GM18499 (cell line): ENCODE results near the gene SYNGR2.

Experiments used
- ATAC-seq: cut with Tn5 transposase; IDR thresholded peaks from one replicate; pipeline ENCODE4 v1.9.1; 2021; ENCODE audit warnings: moderate number of reproducible peaks; ENCODE audit not compliant: insufficient read depth, unreplicated experiment

Gene SYNGR2, protein sequence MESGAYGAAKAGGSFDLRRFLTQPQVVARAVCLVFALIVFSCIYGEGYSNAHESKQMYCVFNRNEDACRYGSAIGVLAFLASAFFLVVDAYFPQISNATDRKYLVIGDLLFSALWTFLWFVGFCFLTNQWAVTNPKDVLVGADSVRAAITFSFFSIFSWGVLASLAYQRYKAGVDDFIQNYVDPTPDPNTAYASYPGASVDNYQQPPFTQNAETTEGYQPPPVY

DNA sequence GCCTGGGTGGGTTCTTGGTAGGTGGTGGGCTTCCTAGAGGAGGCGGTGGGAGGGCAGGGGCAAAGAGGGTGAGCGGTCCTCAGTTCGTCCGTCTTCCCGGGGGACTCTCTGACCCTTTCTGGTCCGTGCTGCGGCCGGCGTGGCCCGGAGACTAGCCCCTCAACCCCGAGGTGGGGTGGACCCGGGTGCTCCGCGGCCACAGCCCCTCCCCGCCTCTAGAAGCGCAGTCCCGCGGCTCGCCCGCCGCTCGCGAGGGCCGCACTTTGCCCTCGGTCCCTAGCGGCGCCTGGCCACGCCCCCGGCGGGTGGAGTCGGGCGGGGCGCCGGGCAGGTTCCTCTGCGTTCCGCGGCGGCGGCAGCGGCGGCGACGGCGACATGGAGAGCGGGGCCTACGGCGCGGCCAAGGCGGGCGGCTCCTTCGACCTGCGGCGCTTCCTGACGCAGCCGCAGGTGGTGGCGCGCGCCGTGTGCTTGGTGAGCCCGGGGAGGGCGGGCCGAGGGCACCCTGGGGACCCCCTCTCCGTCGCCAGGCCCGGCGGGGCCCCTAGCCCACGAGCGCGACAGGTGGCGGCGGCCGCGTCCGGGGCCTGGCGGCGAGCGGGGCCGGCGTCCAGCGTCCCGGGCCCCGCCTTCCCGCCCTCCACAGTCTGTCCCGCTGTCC, at the start of gene SYNGR2:
SYNGR2 (plus strand) TSS at position 340 of the 661 bp plus-strand sequence; CDS start at position 376, 36 bp downstream.
- ATAC-seq = no peak

DNA sequence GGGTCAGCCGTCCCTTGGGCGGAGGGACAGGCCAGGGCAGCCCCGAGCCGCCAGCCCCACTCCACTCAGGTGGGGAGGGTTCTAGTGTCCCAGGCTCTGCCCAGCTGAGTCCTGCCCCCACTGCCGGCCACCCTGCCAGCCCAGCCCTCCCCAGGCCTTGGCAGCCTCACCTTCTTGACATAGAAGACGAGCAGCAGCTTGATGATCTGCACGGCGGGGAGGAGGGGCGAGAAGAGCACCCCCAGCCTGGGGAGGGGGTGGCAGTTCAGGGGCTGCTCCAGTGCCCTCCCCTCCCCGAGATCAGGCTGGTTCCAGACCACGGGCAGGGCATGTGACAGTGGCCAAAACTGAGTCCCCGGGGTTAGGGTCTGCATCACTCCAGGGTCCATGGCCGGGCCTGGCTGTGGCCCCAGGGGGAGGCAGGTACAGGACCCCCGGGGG, 49.6 kb upstream of the SYNGR2 start:
- ATAC-seq = no peak

DNA sequence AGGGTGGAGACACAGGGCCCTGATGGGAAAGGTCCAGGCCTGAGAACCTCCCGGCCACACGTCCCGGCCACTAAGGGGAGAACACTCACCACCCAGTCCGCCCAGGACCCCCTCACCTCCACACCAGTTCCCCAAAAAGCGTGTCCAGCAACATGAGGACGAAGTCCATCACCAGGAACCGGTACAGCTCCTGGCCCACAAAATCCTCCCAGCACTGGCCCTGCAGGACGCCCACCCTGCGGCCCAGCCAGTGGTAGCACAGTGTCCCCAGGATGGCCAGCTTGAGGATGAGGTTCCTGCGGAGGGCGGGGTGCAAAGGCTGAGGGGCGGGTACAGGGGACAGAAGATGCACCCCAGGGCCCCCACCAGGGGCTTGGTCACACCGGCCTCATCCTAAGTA, 47.8 kb upstream of the SYNGR2 start:
- ATAC-seq = no peak

DNA sequence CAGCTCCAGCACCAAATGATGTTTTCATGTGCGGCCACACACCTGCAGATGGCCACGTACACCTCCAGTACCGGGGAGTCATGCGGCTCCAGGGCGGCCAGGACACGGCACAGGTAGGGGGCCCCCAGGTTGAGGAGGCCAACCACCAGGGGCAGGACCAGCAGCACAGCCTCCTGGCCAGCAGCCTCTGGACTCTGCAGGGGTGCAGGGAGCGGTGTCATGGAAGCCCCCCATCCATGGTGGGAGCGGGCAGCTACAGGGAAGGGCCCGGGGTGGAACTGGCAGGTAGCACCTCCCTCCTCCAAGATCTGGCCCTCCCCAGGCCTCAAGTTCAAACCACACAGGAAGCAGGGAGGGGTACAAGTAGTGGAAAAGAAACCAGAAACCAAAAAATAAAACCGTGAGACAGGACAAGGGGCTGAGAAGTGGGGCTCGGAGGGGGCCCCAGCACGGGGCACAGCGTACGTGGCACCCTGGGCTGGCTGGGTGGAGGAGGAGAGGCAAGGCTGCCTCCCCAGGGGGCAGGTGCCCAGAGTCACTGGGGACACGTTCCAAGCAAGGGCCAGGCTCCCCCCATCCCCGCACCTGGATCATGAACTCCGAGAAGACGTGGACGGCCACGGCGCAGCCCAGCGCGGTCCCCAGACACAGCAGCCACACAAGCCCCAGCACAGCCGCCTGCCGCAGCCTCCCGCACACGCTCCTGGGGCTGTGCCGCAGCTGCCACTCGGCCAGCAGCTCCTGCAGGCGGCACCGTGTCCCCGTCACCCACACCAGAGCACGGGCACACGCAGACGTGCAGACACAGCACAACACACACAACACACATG, 47.2 kb upstream of the SYNGR2 start:
- ATAC-seq = no peak

DNA sequence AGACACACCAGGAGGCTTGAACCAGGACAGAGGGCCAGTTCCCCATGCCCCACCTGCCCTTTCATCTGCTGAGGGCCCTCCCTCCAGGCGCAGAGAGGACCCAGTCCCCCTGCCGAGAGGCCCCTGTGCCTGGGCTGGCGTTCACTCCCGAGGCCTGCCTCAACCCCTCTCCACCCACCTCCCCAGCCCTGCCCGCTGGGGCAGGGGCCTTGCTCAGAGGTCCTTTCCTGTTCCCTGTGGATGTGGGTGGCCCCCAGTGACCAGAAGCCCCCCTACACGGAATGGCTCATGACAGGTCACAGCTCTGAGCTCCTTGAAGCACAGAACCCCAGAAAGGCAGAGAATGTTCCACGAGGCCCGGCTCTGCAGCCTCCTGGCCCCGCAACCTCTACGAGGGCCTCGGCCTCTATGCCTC, 46.6 kb upstream of the SYNGR2 start:
- no peak for ATAC-seq

DNA sequence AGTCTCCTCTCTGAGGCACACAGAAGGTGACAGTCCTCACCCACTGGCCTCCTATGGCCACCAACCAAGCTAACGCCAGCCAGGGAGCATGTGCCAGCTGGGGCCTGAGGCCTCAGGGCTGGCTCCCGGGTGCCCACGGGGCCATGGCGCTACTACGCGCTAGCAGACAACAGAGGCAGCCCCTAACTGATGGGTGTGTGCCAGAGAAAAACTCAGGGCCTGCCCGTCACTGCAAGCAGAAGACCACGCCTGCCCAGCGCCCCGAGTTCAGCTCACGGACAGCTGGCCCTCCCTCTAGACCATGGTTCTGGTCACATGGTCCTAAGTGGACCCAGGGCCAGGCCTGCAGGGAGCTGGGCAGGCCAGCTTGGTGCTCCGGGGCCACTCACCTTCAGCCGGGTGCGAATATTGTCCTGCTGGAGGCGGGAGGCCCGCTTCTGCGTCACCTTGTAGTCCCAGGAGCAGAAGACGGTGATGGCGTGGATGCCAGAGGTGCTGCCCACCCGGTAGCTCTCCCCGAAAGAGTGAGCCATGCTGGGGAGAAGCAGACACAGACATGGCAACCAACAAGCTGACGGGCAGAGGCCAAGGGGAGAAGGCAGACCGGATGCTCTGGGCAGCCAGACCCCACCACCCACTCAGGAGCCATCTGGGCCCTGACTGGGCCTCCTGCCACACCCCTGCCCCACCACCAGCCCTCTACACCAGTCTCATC, 46.0 kb upstream of the SYNGR2 start:
- no peak for ATAC-seq

DNA sequence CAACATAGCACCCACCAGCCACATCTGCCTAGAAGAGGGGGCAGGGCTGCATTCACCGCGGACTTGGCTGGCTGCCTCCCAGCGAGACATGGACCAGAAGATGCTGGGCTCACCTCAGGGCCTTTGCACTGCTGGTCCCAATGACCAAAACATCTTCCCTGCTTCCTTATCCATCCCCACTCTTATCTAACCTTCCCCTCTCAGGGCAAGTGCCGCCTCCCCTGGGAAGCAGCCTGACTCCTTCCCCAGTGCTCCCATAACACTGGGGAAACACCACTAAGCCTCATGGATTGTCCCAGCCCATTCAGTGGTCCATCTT, 45.5 kb upstream of the SYNGR2 start:
- ATAC-seq = no peak

DNA sequence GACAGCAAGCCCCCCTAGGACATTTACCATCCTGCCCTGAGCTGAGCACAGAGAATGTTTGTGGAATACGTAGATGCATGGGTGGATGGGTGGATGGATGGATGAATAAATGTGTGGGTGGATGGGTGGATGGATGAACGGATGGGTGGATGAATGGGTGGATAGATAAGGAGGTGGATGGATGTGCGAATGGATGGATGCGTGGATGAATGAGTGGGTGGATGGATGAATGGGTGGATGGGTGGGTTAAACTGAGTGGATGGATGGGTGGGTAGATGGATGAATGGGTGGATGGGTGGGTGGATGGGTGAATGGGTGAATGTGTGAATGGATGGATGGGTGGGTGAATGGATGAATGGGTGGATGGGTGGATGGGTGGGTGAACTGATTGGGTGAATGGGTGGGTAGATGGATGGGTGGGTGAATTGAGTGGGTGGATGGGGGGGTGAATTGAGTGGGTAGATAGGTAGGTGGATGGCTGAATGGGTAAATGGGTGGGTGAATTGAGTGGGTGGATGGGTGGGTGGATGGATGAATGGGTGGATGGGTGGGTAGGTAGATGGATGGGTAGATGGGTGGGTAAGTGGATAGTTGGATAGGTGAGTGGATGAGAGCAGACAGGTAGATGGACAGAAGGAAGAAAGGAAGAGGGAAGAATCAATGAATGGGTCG, 45.0 kb upstream of the SYNGR2 start:
- no peak for ATAC-seq

DNA sequence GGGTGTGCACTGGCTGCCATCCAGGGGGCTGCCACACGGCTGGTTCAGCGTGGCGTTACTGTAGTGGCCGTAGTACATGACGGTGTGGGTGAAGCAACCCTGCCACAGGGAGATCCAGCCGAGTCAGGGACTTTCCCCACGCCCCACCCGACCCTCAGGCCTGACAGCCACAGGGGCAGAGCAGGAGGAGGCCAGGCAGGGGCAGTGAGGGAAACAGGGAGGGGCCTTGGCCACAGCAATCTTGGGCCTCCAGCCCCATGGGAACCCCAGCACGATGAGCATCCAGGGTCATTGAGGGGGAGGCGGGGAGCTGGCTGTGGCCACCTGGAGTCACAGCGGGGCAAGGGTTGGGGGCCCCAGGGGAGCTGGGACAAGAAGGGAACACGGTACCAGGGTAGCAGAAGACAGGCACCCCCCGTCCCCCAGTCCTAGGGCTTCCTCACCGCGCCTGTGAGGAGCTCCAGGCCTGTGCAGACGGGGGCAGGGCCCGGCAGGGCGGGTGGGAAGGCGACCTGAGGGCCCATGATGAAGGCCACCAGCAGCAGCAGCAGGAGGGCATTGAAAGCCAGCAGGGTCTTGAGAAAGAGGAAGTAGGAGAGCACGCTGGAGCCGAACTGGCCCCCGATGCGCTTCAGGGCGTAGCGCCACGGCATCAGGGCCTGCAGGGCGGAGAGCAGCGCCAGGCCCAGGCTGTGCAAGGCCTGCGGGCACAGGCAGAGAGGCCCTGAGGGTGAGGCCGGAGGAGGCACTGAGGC, 44.1 kb upstream of the SYNGR2 start:
- ATAC-seq = no peak

DNA sequence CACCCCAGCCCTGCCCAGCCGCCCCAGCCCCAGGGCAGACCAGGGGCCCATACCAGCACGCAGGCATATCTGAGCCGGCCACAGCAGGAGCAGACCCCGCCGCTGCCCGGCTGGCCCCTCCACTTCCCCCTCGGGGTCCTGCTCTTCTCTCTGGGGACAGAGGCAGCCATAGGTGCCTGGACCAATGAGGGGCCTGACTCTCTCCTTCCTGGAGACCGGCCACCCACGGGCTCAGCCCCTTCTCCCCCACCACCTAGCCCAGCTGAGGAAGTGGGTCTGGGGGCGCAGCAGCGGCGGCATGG, 43.6 kb upstream of the SYNGR2 start:
- ATAC-seq = no peak

DNA sequence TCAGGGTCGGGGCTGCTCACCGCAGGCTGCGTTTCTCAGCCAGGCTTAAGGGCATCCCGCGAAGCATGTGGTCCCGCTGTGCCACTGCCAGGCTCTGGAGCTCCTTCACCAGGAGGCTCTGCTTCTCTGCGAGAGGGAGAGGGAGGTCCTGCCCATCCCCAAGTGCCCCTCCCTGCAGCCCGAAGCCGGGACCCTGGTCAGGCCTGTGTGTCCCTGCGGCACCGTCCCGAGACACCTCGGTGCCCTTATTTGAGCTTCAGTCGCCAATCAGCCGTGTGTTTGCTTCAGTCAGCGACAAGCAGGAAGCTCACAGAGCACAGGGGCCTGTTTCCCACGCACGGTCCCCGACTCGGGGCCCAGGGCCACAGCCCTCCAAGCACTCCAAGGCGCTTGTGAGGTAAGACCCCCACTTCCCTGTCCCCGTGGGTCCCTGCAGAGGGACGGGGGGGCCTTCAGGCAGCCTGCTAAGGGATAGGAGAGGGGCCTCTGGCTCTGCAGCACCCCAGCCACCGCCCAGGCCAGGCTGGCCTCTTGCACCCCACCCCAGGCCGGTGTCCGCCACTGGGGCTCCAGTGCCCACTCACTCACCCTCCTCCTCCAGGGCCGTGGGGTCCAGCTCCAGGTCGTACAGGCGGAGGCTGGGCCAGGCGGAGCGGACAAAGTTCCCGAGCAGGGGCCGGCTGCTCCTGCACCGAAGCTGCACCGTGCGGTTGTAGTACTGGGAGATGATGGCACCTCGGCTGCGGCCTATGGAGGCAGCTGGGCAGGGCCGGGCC, 43.1 kb upstream of the SYNGR2 start:
- no peak for ATAC-seq

DNA sequence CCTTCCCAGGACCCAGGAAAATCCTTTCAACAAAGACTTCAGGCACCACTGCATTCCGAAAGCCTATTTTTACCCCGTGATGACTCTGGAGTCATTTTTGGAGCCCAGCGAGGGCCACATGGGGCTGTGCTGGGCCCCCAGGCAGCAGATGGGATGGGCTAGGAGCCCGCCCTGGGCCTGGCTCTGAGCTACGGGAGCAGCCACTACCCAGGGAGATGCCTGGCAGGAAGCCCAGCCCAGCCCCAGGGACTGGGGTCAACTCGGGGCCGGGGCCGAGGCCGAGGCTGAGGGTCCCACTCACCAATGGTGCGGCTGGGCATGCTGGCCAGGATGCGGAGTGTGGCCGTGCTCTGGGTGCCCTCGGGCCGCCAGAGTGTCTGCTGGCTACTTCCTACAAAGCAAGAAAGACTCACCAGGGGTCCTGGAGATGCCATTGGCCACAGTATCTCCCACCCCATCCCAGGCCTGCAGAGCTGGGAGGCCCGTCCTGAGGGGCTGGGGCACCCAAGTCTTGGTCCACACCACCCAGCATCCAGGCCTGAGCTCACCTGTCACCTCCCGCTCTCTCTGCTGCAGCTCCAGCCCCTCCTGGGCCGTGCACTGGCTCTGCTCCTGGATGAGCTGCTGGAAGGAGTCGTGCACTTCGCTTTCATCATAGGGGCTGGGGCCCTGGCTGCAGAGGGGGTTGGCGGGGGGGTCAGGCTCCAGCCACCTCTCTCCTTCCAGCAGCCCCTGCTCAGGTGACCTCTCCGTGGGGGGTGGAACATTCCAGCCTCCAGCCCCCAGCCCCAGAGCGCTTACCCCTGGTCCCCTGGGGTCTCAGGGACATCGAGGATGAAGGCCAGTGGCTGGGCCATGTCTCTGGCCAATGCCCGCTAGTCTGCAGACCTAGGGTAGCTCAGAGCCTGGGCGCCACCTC, 42.1 kb upstream of the SYNGR2 start:
- no peak for ATAC-seq

DNA sequence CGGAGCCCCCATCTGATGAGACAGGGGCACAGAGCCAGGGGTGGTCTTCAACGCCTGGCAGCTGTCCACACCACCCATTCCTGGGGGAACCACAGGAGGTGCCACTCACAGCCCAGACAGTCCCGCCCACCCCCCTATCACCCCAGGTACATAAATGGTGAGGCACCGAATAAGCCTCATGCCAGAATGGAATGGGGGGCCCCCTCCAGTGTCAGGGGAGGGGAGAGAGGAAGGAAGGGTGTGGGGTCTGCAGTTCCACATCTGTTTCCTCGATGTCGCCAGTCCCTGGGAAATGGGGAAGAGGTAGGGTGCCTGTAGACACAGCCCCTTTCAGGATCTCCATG, 41.5 kb upstream of the SYNGR2 start:
- ATAC-seq = no peak

DNA sequence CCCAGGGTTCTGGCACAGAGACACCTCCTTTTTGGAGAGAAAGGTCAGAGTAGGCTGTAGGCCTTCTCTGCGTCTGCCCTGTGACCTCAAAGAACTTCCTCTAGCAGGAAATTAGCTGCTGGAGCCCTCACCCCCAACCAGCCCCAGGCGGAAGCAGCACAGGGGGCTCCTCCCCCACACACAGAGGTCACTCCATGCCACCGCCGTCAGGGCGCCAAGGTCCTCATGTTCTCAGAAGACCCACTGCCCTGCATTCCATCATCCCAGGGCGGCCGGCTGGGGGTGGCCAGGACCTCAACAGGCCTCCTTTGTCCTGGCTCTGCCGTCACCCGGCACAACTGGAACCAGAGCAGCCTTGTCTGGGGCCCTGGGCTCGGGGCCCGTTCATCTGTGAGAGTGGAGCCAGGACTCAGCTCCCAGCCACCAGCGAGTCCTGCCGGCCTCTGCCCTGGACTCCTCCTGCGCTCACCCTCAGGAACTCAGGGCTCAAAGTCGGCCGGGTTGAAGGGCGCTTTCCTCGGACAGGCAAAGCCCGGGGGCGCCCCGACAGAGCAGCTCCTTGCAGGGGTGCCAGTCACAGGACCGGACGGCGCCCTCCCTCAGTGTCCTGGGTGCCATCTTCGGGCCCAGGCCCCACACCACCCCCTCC, 41.0 kb upstream of the SYNGR2 start:
- ATAC-seq = no peak

DNA sequence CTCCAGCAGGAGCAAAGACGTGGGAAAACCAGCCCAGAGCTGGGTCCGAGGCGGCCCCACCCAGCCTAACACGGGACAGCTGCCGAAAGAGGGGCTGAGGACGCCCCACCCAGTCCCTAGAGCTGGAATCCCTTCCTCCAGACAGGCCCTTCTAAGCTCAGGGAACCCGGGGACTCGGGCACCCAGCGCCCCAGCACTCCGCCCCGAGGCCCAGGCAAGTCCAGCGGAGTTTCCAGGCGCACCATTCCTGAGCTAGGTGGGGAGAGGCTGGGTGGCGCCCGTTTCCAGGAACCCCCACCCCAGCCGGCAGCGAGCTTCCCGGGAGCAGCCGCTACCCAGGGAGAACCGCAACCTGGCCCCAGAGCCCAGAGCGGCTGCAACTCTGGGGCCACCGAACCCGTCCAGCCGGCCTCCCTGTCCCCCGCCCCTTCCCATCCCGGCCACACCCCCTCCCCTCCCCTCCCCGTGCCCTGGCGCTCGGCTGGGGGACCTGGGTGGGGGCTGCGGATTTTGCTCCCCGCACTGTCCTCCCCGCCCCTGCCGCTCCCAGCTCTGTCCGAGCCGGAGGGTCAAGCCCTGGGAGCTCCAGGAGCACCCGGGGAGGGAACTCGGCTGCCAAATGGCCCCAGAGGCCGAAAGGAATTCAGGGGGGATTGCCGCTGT, 40.4 kb upstream of the SYNGR2 start:
- no peak for ATAC-seq

DNA sequence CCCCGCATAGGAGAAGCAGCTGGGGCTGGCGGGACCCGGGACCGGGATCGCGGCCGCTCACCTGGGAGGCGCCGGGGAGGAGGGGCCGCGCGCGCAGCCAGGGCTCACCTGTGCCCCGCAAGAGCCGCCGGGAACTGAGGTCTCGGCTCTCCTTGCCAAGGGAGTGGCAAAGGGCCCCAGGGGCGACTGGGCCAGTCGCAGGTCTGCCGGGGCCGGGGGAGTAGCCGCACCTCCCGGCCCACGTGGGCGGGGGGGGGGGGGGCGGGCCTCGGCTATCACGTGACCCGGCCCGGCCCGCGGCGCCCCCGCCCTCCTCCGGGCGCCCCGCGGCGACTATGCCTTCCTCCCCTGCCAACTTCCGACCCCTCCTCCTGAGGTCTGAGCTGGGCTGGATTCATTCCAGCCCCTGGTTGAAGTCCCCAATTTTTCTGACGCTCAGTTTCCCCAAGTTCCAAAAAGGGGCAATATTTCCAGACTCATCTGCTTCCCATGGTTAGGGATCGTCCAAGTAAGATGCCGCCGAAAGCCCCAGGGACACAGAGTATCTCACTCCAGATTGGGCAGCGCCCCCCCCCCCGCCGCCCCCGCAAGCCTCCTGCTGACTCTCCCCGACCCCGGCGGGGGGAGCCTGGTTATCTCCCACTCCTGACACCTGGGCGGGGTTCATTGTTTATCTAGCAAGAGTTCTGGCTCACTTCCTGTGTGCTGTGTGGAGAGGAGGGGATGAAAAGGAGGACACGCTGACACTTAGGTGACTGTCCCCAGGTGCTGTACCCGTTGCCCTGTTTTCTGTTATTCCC, 39.6 kb upstream of the SYNGR2 start, which contains the start of gene TMC6:
TMC6 (minus strand) TSS at position 205 of the 800 bp plus-strand sequence. CDS start 1,923 bp downstream, outside the sequence.
- no peak for ATAC-seq
